Neural progenitor cell (in vitro differentiated cells): Measurements from ENCODE around the gene IL26.

Experiments
- CTCF ChIP-seq: fragments of 200-600 bp; sonication (generic); IDR thresholded peaks from 2 replicates; pipeline ENCODE4 v1.5.1; 2017; ENCODE audit warnings: antibody characterized with exemption, mild to moderate bottlenecking
- EZH2 ChIP-seq: fragments of 200-600 bp; sonication (generic); IDR thresholded peaks from 2 replicates; pipeline ENCODE4 v1.6.1; 2017; ENCODE audit warnings: antibody characterized with exemption, mild to moderate bottlenecking, moderate library complexity
- EZH2phosphoT487 ChIP-seq: fragments of 200-600 bp; sonication (generic); IDR thresholded peaks from 2 replicates; pipeline ENCODE4 v1.6.1; 2017; ENCODE audit warnings: antibody characterized with exemption

GRCh38 chr12:68227356-68227755, 1.7 kb upstream of the IL26 start:
- TF ChIP-seq CTCF, result no peak
- no peak for TF ChIP-seq EZH2
- no peak for TF ChIP-seq EZH2phosphoT487
